GM19023 (cell line): ENCODE measurements around the gene SH2D4B.
"Not testable (repeated sequence)": the region's sequence is repeated elsewhere in the genome, so short reads cannot be mapped to it uniquely, and the experiment has no call there.

ENCODE experiments used
- ATAC-seq: cut with Tn5 transposase; IDR thresholded peaks from one replicate; pipeline ENCODE4 v1.9.1; 2021; ENCODE audit warnings: mild to moderate bottlenecking, moderate library complexity; ENCODE audit not compliant: unreplicated experiment

The SH2D4B gene

GRCh38 chr10:80542053-80542452 is 4.4 kb downstream of the SH2D4B start:
- ATAC-seq: no peak

- no peak for ATAC-seq
Measured at GRCh38 chr10:80542652-80543318, 5.1 kb downstream of the SH2D4B start.

DNA sequence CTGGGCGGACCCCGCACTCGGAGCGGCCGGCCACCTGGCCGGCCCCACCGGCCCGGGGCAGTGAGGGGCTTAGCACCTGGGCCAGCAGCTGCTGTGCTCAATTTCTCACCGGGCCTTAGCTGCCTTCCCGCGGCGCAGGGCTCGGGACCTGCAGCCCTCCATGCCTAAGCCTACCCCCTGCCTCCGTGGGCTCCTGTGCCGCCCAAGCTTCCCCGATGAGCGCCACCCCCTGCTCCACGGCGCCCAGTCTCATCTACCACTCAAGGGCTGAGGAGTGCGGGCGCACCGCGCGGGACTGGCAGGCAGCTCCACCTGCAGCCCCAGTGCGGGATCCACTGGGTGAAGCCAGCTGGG is 5.6 kb downstream of the SH2D4B start:
- ATAC-seq: not testable (repeated sequence)

DNA sequence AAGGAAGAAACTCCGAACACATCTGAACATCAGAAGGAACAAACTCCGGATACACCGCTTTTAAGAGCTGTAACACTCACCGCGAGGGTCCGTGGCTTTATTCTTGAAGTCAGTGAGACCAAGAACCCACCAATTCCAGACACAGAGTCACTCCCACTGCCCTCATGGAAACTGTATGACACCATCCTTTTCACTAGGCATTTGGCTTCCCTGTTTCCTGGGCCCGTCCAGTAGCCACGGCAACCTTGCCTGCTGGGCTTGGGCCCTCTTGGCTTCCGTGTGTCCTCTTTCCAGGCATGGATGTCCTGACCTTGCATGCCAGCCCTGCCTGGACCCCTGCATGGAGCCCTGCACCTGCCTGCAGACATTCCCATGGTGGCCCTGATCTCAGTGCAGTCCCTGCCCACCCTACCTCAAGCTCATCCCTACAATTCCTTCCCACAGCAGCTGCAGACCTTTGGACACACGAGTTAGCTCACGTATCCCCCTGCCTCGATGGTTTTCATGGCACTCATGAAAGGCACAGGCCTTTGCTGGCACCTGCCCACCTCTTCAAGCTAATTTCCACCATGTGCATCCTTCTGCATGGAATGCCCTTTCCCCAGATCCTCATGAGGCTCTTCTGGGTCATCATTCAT is 6.7 kb downstream of the SH2D4B start:
- ATAC-seq: no peak

DNA sequence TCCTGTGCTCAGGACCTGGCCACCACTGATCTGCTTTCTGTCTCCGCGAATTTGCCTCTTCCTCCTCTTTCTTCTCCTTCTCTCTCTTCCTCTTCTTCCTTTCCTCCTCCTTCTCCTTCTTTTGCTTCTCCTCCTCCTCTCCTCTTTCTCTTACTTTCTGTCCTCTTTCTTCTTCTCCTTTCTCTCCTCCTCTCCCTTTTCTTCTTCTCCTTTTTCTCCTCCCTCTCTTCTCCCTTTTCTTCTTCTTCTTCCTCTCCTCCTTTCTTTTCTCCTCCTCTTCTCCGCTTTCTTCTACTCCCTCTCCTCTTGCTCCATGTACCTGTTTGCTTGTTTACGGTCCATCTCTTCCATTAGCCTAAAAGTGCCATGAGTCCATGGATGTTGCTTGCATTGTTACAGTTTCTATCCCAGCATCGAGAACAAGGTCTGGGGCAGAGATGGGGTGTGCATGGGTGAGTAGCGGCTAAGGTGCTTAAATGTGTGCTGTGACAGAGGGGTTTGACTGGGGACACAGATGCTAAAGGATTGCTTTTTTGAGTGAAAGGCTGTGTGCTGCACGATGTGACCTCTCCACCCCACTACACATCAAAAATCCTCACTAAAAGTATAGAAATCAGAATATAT is 7.7 kb downstream of the SH2D4B start:
- ATAC-seq: no peak

DNA sequence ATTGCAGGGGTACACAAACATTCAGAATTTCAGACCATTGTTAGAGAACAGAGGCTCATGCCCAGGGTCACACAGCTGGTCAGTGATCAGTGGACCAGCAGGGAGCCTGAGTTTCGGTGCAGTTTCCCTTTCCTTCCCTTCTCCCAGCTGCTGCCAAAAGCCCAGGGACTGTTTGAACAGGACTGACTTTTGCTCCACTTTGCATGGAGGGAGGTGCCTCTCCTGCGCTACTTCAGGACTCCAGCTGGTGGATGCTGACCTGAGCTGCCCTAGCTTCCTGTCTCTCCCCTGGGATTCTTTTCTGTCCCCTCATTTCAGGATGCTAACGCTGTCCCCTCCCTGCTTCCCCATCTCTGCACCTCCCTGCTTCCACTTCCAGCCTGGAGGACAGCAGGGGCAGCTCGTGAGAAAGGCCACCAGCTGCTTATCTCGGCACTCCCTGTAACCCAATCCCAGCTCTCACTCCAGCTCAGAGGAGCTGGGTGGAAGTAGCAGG is 14.5 kb downstream of the SH2D4B start:
- ATAC-seq: no peak

GRCh38 chr10:80553436-80553835 is 15.7 kb downstream of the SH2D4B start:
- no peak for ATAC-seq

DNA sequence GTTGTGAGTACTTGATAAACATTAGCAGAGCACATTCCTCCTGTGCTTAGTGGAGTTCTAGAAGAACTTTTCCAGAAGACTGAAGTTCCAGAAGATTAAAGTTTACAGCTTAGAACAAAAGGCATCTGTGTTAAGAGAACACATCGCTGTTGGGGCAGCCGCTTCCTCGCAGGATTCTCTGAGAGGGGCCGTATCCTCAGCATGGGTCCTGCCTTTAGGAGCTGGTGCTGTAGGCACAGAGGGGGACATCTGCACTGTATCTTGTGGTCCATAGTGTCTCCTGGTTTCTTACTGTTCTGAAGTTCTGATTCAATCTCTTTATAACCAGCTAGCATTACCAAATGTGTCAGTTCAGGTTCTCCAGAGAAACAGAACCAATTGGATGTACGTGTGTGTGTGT is 16.3 kb downstream of the SH2D4B start:
- no peak for ATAC-seq

- no peak for ATAC-seq
Measured at GRCh38 chr10:80555415-80555814, 17.7 kb downstream of the SH2D4B start.

DNA sequence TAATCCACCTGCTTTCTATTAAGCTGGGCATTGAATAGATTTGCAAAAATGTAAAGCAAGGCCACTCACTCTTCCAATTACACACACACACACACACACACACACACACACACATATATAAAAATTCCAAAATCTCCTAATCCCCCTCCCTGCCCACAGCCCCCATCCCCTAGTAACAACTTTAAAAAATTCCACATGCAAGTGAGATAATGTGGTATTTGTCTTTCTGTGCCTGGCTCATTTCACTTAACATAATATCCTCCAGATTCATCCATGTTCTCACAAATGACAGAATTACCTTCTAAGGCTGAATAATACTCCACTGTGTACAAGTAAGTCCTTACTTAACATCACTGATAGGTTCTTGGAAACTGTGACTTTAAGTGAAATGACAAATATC is 24.2 kb downstream of the SH2D4B start:
- ATAC-seq: no peak

- ATAC-seq: no peak
Measured at GRCh38 chr10:80567292-80567691, 29.6 kb downstream of the SH2D4B start.

DNA sequence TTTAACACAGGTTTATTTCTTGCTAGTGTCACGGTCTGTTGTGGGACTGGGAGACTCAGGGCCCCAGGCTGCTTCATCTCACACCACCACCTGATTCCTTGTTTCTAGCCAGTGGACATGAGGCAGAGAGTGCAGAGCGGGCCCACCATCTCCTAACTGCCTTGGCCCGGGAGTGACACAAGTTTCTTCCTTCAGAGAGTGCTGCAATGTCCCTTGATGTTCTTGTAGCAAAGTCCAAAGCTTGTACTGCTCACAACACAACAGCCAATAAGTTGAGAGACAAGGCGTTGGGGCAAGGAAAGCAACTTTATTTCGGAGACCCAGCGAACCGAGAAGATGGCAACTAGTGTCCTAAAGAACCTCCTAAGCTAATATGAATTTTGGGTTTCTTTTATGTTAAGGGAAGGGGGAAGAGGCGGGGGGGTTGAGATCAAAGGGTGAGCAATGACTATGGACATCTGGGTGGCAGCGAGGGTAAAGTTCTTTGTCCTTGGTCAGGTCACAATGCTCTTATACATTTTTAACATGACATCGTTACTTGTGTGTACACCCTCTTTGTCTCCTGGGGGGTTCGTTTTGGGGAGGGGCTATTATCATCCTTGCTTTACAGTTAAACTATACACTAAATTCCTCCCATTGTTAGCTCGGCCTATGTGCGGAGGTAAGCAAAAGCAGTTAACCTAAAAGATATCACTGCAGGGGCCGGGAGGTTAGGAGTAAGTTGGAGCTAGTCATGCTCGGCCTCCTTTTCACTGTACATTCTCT is 31.6 kb downstream of the SH2D4B start:
- no peak for ATAC-seq

- ATAC-seq: no peak
Measured at GRCh38 chr10:80571352-80571751, 33.6 kb downstream of the SH2D4B start.

DNA sequence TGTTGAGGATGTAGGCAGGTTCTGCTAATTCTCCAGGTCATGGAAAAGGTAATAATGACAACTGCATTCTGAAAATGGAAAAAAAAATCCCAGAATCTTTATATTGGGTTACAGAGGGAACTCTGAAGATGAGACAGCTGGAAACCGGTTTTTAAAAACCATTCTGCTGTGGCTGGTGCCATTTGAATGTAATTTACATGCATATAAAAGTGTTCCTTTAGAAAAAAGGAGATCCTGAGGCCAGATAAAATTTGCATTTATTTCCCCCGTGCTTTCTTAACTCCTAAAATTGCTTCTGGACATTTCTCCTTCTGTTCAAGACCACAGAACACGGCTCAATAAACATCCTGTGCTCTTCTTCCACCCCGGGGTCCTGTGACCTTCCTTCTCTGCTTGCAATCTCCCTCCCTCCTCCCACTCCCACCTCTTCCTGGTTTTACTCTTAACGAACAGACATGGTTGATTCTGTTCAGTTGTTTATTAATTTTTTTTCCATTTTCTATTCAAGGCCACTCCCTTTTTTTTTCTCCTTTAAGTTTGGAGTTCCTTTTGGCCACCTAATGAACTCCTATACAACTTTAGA is 41.6 kb downstream of the SH2D4B start:
- ATAC-seq: no peak

DNA sequence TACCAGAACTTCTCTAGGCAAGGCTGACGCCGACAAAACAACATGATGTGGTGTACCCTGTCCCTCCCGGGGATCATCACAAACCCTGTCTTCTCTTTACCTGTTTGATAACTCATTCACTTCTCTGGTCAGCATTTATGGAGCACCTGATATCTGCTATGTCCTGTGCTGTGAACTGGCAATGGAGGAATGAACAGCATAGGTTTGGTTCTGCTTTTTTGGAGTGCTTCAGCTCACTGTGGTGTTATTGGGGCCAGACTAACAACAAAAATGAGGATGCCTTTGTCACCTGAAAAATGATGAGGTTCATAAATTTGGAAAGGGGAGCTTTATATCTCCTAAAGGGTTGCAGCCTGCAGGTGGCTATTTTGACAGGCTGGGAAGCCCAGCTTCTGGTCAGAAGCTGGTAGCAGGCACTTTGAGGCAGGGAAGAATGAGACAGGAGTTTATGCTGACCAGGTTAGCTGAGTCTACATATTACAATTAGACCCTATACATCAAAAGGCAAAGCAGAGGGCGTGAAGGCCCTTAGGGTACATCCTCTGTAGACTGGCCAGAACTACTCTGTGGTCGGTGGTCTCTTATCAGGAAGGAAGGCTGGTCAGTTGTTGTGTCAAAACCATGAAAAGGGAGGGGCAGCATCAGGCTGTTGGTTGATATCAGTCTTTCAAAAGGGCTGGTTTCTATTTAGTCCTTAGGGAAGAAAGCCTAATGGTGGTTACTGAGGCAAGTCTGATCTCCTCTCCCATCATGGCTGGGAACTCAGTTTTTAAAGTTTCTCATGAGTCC is 42.3 kb downstream of the SH2D4B start:
- no peak for ATAC-seq

GRCh38 chr10:80580638-80581468 is 43.2 kb downstream of the SH2D4B start:
- no peak for ATAC-seq

DNA sequence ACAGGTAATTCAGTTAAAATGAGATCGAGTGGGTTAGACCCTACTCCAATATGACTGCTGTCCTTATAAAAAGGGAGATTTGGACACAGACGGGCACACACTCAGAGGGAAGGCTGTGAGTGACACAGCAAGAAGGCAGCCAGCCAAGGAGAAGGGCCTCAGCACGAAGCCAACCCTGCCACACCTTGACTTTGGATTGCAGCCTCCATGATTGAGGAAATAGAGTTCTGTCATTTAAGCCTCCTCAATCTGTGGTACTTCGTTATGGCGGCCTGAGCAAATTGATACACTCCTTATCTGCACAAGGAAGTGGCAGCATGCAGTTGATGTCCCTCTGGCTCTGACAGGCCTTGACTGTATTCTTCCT is 43.8 kb downstream of the SH2D4B start:
- ATAC-seq: no peak

DNA sequence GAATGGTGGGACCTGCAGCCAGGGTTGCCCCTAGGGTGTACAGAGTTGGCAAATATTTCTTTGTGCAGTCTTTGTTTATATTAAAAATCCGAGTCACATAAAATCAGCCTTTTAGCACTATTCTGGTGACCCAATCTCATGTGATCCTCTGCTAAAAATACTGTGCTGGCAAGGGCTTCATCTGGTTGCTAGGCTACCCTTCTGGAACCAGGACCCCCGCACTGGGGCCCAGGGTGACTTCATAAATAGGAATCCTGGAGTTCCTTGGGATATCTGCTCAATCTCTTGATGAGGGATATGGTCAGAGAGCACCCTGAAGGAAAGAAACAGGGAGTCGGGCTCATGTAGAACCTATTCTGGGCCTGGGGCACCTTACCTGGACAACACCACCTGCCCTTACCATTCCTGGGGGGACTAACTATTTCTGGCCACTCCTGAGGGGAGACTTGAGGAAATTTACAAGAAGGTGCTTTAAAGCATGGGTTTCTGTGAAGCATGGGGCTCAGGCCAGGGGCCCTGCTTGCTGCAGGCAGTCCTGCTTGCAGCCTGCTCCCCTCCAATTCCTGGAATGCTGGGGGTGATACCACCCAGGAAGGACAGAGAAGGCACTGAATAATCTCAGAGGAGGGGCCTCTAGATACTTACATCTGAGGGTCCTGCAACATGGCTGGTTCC is 44.7 kb downstream of the SH2D4B start:
- ATAC-seq: no peak

- no peak for ATAC-seq
Measured at GRCh38 chr10:80583685-80584084, 46.0 kb downstream of the SH2D4B start.
